ENCODE results near the gene CSN2.
"Not testable (repeated sequence)": the region's sequence is repeated elsewhere in the genome, so short reads cannot be mapped to it uniquely, and the experiment has no call there.

The CSN2 gene

GRCh38 chr4:69965628-69966027 is at the start of gene CSN2:
TSS of gene CSN2 (minus strand) at chr4:69965728. CDS start at chr4:69960995, 4,733 bp downstream.
- DNase-seq (ENCODE audit: low read depth in 2 of 2): no peak

DNA sequence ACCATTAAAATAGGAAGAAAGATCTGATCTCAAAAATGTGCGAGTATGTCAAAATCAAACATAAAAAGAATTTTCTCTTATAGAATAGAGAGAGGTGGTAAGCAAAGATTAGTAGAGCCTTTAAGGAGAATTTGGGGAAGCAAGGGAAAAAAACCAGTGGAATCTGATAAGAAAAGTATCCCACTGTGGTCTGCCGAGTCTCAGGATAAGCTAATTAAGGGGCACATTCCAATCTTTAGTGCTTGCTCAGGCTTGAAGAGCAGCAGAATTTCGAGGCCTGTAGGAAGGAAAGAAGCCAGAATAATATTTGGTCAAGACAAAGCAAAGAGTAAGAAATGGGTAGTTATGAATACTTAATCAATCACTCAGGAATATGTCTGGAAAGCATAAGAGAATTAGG is 43.2 kb upstream of the CSN2 start:
- no peak for DNase-seq (ENCODE audit: low read depth in 2 of 2)

- no peak for DNase-seq (ENCODE audit: low read depth in 2 of 2)
Measured at GRCh38 chr4:70002507-70002906, 37.0 kb upstream of the CSN2 start.

GRCh38 chr4:70000711-70001110 is 35.2 kb upstream of the CSN2 start:
- no peak for DNase-seq (ENCODE audit: low read depth in 2 of 2)

GRCh38 chr4:69999420-69999819 is 33.9 kb upstream of the CSN2 start:
- DNase-seq (ENCODE audit: low read depth in 2 of 2): no peak

GRCh38 chr4:69995526-69996016 is 30.0 kb upstream of the CSN2 start, which contains the start of gene STATH:
TSS of gene STATH (plus strand) at chr4:69995966. CDS start at chr4:69998438, 2,472 bp downstream.
- DNase-seq (ENCODE audit: low read depth in 2 of 2): no peak

GRCh38 chr4:69994782-69995181 is 29.3 kb upstream of the CSN2 start:
- DNase-seq (ENCODE audit: low read depth in 2 of 2): no peak

DNA sequence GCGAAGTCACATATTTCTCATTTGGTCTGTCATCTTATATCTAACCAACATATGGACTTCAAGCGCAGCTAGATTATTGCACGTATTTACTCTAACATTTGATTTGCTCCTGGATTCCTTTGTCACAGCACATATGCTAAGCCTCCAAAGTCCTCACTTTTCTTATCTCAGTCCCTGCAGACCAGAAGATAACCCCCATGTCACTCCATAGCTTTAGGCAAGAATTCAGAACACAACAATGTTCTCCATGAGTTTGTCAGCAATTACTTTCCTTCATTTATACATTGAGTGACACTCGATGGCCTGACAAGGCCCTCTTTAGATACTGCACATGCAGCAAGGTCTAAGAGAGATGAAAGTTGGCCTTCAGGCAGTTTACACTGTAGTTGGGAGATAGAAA is 25.5 kb upstream of the CSN2 start:
- DNase-seq (ENCODE audit: low read depth in 2 of 2): no peak

GRCh38 chr4:69986663-69987062 is 21.1 kb upstream of the CSN2 start:
- DNase-seq (ENCODE audit: low read depth in 2 of 2): no peak

GRCh38 chr4:69984030-69984443 is 18.5 kb upstream of the CSN2 start:
- no peak for DNase-seq (ENCODE audit: low read depth in 2 of 2)

GRCh38 chr4:69977582-69977981 is 12.1 kb upstream of the CSN2 start:
- DNase-seq (ENCODE audit: low read depth in 2 of 2): no peak

GRCh38 chr4:69974631-69975030 is 9.1 kb upstream of the CSN2 start:
- DNase-seq (ENCODE audit: low read depth in 2 of 2): no peak

GRCh38 chr4:69970071-69970470 is 4.5 kb upstream of the CSN2 start:
- DNase-seq (ENCODE audit: low read depth in 2 of 2): no peak

DNA sequence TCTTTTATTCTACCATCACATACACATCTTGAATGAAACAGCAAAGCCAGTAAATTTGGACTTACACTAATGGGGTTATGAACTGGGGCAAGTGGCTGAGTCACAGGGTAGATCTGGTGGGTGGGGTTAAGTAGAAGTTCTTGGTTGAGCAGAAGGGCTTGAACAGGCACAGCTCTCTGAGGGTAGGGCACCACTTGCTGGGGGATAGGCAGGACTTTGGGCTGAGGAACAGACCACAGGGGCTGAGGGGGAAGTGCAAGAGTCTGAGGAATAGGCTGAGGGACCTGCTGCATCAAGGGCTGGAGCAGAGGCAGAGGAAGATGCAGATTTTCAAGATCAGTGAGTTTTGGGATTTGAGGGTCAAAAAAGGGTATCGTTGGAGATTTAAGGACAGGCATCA is 8.3 kb downstream of the CSN2 start:
- no peak for DNase-seq (ENCODE audit: low read depth in 2 of 2)

GRCh38 chr4:69951602-69952001 is 13.9 kb downstream of the CSN2 start:
- no peak for DNase-seq (ENCODE audit: low read depth in 2 of 2)

DNA sequence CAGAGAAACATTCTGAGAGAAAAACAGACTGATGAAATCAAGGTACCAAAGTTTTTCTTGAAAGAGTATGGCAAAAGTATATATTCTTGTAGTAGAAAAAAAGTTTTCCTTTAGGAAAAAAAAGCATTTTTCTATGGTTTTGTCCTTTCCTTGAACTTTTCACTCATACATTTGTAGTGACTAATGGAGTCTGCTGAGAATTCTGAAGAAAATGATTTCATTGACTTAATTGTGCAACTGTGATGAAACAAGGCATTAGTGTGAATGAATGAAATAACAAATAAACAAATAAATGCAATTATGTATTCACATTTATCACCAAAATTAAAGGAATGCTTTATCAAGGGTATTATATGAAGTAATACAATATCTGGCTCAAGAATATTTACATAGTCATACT is 29.0 kb downstream of the CSN2 start:
- DNase-seq (ENCODE audit: low read depth in 2 of 2): no peak

- no peak for DNase-seq (ENCODE audit: low read depth in 2 of 2)
Measured at GRCh38 chr4:69934150-69934549, 31.4 kb downstream of the CSN2 start.

GRCh38 chr4:69930768-69931167 is 34.8 kb downstream of the CSN2 start, which contains the start of gene CSN1S1:
TSS of gene CSN1S1 (plus strand) at chr4:69931068. CDS start at chr4:69932556, 1,488 bp downstream.
- DNase-seq (ENCODE audit: low read depth in 2 of 2): no peak

GRCh38 chr4:69923782-69924410 is 41.6 kb downstream of the CSN2 start:
- not testable (repeated sequence) for DNase-seq (ENCODE audit: low read depth in 2 of 2)

DNA sequence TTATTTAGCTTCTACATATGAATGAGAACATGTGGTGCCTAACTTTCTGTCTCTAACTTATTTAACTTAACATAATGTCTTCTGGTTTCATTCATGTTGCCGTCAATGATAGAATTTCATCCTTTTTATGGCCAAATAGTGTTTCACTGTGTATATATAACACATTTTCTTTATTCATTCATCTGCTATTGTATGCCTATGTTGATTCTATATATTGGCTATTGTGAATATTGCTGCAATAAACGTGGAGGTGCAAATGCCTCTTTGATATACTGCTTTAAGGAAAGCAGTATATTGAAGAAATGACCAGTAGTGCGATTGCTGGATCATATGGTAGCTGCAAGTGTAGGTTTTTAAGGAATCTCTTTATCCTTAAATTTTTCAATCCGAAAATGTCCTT is 44.7 kb downstream of the CSN2 start:
- DNase-seq (ENCODE audit: low read depth in 2 of 2): no peak

- DNase-seq (ENCODE audit: low read depth in 2 of 2): no peak
Measured at GRCh38 chr4:69910016-69910782, 55.3 kb downstream of the CSN2 start.

DNA sequence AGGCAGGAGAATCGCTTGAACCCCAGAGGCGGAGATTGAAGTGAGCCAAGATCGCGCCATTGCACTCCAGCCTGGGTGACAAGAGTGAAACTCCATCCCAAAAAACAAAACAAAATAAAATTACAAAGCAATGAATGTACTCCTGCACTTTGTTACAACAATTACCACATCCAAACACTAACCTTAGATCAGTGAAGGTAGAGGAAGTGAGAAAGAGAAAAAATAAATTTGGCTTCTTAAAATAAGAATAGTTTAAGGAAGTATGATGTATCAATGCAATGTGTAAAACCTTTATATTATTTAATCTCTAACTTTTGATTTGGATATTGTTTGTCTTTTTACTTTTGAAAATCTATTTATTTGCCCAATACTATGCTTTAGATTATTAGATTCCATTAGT is 56.3 kb downstream of the CSN2 start:
- DNase-seq (ENCODE audit: low read depth in 2 of 2): no peak

DNA sequence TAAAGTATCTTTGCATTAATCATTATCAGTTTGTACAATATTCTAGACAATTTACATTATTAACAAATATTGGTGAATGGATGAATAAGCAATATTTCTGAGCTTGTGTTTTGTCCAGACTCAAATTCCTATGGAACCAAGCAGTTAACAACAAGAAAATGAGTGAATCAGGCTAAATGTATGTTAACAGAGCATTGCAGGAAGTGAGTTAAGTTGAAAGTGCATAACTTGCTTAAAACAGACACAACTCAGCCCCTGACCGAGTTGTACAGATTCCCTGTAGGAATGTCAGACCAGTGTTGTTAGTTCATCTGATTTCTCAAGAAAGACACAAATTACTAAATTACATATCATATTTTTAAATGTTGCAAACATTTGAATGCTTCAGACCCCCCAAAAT is 58.4 kb downstream of the CSN2 start:
- DNase-seq (ENCODE audit: low read depth in 2 of 2): no peak

All from stimulated activated CD8-positive, alpha-beta memory T cell treated with anti-CD3 and anti-CD28 coated beads, Interleukin-2, amount 100 ng/mL, for 1 hour (primary cell).